Measurements from ENCODE around the gene NELL1.

The NELL1 gene

GRCh38 chr11:20910733-20911132, 241.3 kb downstream of the NELL1 start:
- Histone ChIP-seq H2BK5ac (ENCODE audit: low read depth, low read length, poor library complexity, severe bottlenecking) (no peak overlapping the region), H3K4me1 (ENCODE audit: control insufficient read depth, insufficient read depth, low read depth, low read length) (no peaks in the 10 kb centered on the region), H3K4me2 (ENCODE audit: low read length, poor library complexity, severe bottlenecking) (no peak overlapping the region), H3K9me3 (ENCODE audit: control insufficient read depth, low read length) (peaks cover 7% of the 10 kb centered on the region), H3K4me3 (ENCODE audit: insufficient read depth in 1 of 2, low read depth in 1 of 2, low read length in 2 of 2) (no peak overlapping the region), H2AFZ (ENCODE audit: low read depth, low read length) (no peak overlapping the region), H4K91ac (ENCODE audit: low read length) (no peak overlapping the region), H3K18ac (ENCODE audit: low read depth in 1 of 2, low read length in 2 of 2) (no peak overlapping the region), H2BK12ac (ENCODE audit: low read length in 2 of 2) (no peak overlapping the region), H3K9ac (ENCODE audit: low read length) (no peak overlapping the region), H3K14ac (ENCODE audit: low read length in 2 of 2) (no peak overlapping the region), H3K27ac (ENCODE audit: low read length, poor library complexity, severe bottlenecking) (no peak overlapping the region), H2AK5ac (ENCODE audit: low read length, severe bottlenecking) (no peak overlapping the region), H3K4ac (ENCODE audit: low read depth in 1 of 2, low read length in 2 of 2) (no peak overlapping the region), H3K36me3 (ENCODE audit: control insufficient read depth in 1 of 2, insufficient read depth in 2 of 2, low read depth in 1 of 2, low read length in 2 of 2) (no peaks in the 10 kb centered on the region), H4K8ac (ENCODE audit: low read length) (no peak overlapping the region), H2BK120ac (ENCODE audit: low read depth, low read length) (no peak overlapping the region), H3K23ac (ENCODE audit: low read length in 2 of 2) (no peak overlapping the region), H2BK15ac (ENCODE audit: low read depth, poor library complexity, severe bottlenecking) (no peak overlapping the region), H3K27me3 (ENCODE audit: control insufficient read depth in 1 of 2, insufficient read depth in 1 of 2, low read length in 2 of 2) (no peaks in the 10 kb centered on the region), H3K79me1 (replicated peaks; ENCODE audit: low read length, poor library complexity, severe bottlenecking) (no peaks in the 10 kb centered on the region)
- no peak for DNase-seq

DNA sequence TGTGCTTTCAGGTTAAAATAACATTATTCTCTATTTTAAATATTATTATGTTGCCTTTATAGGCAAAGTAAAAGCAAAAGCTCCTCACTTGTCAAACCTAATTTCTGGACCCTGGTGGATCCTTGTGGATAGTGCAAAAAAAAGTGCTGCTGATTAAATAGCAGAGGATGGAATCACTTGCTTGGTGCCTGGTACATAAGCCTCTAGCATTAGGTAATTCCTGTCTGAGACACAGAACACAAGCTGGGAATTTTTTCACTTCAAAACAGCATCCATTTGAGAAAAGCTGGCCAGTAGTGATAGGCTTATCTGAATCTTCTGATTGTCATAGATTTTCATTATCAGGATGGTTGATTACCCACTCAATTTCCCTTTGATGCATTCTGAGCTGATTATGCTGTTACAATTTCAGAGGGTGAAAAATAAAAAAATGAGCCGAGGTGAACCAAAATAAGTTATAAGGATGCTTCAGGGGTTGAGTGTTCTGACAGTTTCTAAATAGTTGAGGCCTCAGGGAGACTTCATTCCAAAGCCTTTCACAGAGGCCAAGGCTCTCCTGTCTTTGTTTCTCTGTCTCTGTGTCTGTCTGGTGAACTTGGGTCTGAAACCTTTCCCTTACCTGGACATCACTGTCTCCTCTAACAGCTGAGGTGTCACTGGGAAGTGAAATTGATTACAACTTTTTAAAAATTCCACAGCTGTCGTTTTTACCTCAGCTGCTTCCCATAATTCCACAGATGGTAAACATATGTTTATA, 242.9 kb downstream of the NELL1 start:
- Histone ChIP-seq H2BK5ac (ENCODE audit: low read depth, low read length, poor library complexity, severe bottlenecking) (no peak overlapping the region), H2BK120ac (ENCODE audit: low read depth, low read length) (no peak overlapping the region), H3K4me3 (ENCODE audit: insufficient read depth in 1 of 2, low read depth in 1 of 2, low read length in 2 of 2) (no peak overlapping the region), H3K18ac (ENCODE audit: low read depth in 1 of 2, low read length in 2 of 2) (no peak overlapping the region), H3K14ac (ENCODE audit: low read length in 2 of 2) (no peak overlapping the region), H4K8ac (ENCODE audit: low read length) (no peak overlapping the region), H3K9ac (ENCODE audit: low read length) (no peak overlapping the region), H3K27ac (ENCODE audit: low read length, poor library complexity, severe bottlenecking) (no peak overlapping the region), H3K23ac (ENCODE audit: low read length in 2 of 2) (no peak overlapping the region), H2BK15ac (ENCODE audit: low read depth, poor library complexity, severe bottlenecking) (no peak overlapping the region), H3K4ac (ENCODE audit: low read depth in 1 of 2, low read length in 2 of 2) (no peak overlapping the region), H3K36me3 (ENCODE audit: control insufficient read depth in 1 of 2, insufficient read depth in 2 of 2, low read depth in 1 of 2, low read length in 2 of 2) (no peaks in the 10 kb centered on the region), H2AFZ (ENCODE audit: low read depth, low read length) (no peak overlapping the region), H3K9me3 (ENCODE audit: control insufficient read depth, low read length) (no peaks in the 10 kb centered on the region), H3K79me1 (replicated peaks; ENCODE audit: low read length, poor library complexity, severe bottlenecking) (no peaks in the 10 kb centered on the region), H2BK12ac (ENCODE audit: low read length in 2 of 2) (no peak overlapping the region), H2AK5ac (ENCODE audit: low read length, severe bottlenecking) (no peak overlapping the region), H3K27me3 (ENCODE audit: control insufficient read depth in 1 of 2, insufficient read depth in 1 of 2, low read length in 2 of 2) (no peaks in the 10 kb centered on the region), H3K4me1 (ENCODE audit: control insufficient read depth, insufficient read depth, low read depth, low read length) (no peaks in the 10 kb centered on the region), H4K91ac (ENCODE audit: low read length) (no peak overlapping the region), H3K4me2 (ENCODE audit: low read length, poor library complexity, severe bottlenecking) (no peak overlapping the region)
- no peak for DNase-seq
- 50% methylated on average over 1 of the region's 2 CpGs for WGBS

DNA sequence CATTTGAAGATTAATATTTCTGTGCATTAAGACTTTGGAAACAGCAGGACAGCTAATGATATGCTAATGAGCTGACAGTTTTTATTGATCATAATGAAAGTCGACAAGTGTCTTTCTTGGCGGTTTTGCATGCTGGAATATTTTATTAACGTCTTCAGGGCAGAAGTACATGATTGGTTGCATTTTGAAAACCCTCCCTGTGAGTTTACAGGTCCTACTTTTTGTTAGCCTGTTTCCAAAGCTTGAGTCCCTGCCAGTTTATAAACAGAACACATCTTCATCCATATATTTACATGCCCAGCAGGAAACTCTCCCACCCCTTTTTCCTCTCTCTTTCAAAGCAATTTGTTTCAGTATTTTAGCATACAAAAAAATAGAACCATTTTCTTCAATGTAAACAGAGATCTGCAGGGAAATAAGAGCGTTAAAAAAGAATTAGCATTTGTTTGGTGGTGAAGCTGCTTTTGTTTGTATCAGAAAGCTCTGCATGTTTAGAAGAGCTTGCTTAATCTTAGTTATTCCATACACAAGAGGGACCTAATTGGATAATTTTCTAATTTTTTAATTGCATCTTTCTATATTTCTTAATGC, 243.6 kb downstream of the NELL1 start:
- H3K27me3 ChIP-seq (ENCODE audit: control insufficient read depth in 1 of 2, insufficient read depth in 1 of 2, low read length in 2 of 2): no peaks in the 10 kb centered on the region
- no peak overlapping the region for H3K4me3 ChIP-seq (ENCODE audit: insufficient read depth in 1 of 2, low read depth in 1 of 2, low read length in 2 of 2)
- no peak overlapping the region for H4K91ac ChIP-seq (ENCODE audit: low read length)
- H2BK5ac ChIP-seq (ENCODE audit: low read depth, low read length, poor library complexity, severe bottlenecking): no peak overlapping the region
- H3K4ac ChIP-seq (ENCODE audit: low read depth in 1 of 2, low read length in 2 of 2): no peak overlapping the region
- 33% methylated on average over 4 of the region's 4 CpGs for WGBS
- no peak overlapping the region for H4K8ac ChIP-seq (ENCODE audit: low read length)
- H3K9ac ChIP-seq (ENCODE audit: low read length): no peak overlapping the region
- no peaks in the 10 kb centered on the region for H3K4me1 ChIP-seq (ENCODE audit: control insufficient read depth, insufficient read depth, low read depth, low read length)
- H3K4me2 ChIP-seq (ENCODE audit: low read length, poor library complexity, severe bottlenecking): no peak overlapping the region
- H3K27ac ChIP-seq (ENCODE audit: low read length, poor library complexity, severe bottlenecking): no peak overlapping the region
- no peak overlapping the region for H2AK5ac ChIP-seq (ENCODE audit: low read length, severe bottlenecking)
- no peak overlapping the region for H3K18ac ChIP-seq (ENCODE audit: low read depth in 1 of 2, low read length in 2 of 2)
- H3K79me1 ChIP-seq (replicated peaks; ENCODE audit: low read length, poor library complexity, severe bottlenecking): no peaks in the 10 kb centered on the region
- H2AFZ ChIP-seq (ENCODE audit: low read depth, low read length): no peak overlapping the region
- no peak overlapping the region for H3K14ac ChIP-seq (ENCODE audit: low read length in 2 of 2)
- no peaks in the 10 kb centered on the region for H3K9me3 ChIP-seq (ENCODE audit: control insufficient read depth, low read length)
- no peak for DNase-seq
- H3K23ac ChIP-seq (ENCODE audit: low read length in 2 of 2): no peak overlapping the region
- H3K36me3 ChIP-seq (ENCODE audit: control insufficient read depth in 1 of 2, insufficient read depth in 2 of 2, low read depth in 1 of 2, low read length in 2 of 2): no peaks in the 10 kb centered on the region
- H2BK120ac ChIP-seq (ENCODE audit: low read depth, low read length): no peak overlapping the region
- H2BK15ac ChIP-seq (ENCODE audit: low read depth, poor library complexity, severe bottlenecking): no peak overlapping the region
- no peak overlapping the region for H2BK12ac ChIP-seq (ENCODE audit: low read length in 2 of 2)

GRCh38 chr11:20917306-20917705, 247.9 kb downstream of the NELL1 start:
- no peak overlapping the region for H4K8ac ChIP-seq (ENCODE audit: low read length)
- H3K18ac ChIP-seq (ENCODE audit: low read depth in 1 of 2, low read length in 2 of 2): no peak overlapping the region
- H2AFZ ChIP-seq (ENCODE audit: low read depth, low read length): no peak overlapping the region
- no peak overlapping the region for H3K4ac ChIP-seq (ENCODE audit: low read depth in 1 of 2, low read length in 2 of 2)
- H2BK5ac ChIP-seq (ENCODE audit: low read depth, low read length, poor library complexity, severe bottlenecking): no peak overlapping the region
- no peak overlapping the region for H2BK15ac ChIP-seq (ENCODE audit: low read depth, poor library complexity, severe bottlenecking)
- no peak for DNase-seq
- H3K27ac ChIP-seq (ENCODE audit: low read length, poor library complexity, severe bottlenecking): no peak overlapping the region
- H3K4me1 ChIP-seq (ENCODE audit: control insufficient read depth, insufficient read depth, low read depth, low read length): no peaks in the 10 kb centered on the region
- no peak overlapping the region for H2AK5ac ChIP-seq (ENCODE audit: low read length, severe bottlenecking)
- H3K36me3 ChIP-seq (ENCODE audit: control insufficient read depth in 1 of 2, insufficient read depth in 2 of 2, low read depth in 1 of 2, low read length in 2 of 2): no peaks in the 10 kb centered on the region
- no peak overlapping the region for H3K4me2 ChIP-seq (ENCODE audit: low read length, poor library complexity, severe bottlenecking)
- H3K9ac ChIP-seq (ENCODE audit: low read length): no peak overlapping the region
- no peak overlapping the region for H3K14ac ChIP-seq (ENCODE audit: low read length in 2 of 2)
- H2BK120ac ChIP-seq (ENCODE audit: low read depth, low read length): no peak overlapping the region
- H2BK12ac ChIP-seq (ENCODE audit: low read length in 2 of 2): no peak overlapping the region
- H3K4me3 ChIP-seq (ENCODE audit: insufficient read depth in 1 of 2, low read depth in 1 of 2, low read length in 2 of 2): no peak overlapping the region
- H3K27me3 ChIP-seq (ENCODE audit: control insufficient read depth in 1 of 2, insufficient read depth in 1 of 2, low read length in 2 of 2): no peaks in the 10 kb centered on the region
- no peaks in the 10 kb centered on the region for H3K79me1 ChIP-seq (replicated peaks; ENCODE audit: low read length, poor library complexity, severe bottlenecking)
- H3K23ac ChIP-seq (ENCODE audit: low read length in 2 of 2): no peak overlapping the region
- no peak overlapping the region for H4K91ac ChIP-seq (ENCODE audit: low read length)
- H3K9me3 ChIP-seq (ENCODE audit: control insufficient read depth, low read length): no peaks in the 10 kb centered on the region

Data from mesenchymal stem cell (in vitro differentiated cells and primary cell).